ENCODE measurements around the gene ZNF428. TPM values are rescaled to one million over a fixed set of nuclear protein-coding genes. Genes with fewer than 3 reads are reported as not detected.

The ZNF428 gene
- total and polyA plus RNA-seq, 2 donors (not counting 1 experiment from before 2014, with no cell fraction given) = 17.2 to 43.9 TPM

DNA sequence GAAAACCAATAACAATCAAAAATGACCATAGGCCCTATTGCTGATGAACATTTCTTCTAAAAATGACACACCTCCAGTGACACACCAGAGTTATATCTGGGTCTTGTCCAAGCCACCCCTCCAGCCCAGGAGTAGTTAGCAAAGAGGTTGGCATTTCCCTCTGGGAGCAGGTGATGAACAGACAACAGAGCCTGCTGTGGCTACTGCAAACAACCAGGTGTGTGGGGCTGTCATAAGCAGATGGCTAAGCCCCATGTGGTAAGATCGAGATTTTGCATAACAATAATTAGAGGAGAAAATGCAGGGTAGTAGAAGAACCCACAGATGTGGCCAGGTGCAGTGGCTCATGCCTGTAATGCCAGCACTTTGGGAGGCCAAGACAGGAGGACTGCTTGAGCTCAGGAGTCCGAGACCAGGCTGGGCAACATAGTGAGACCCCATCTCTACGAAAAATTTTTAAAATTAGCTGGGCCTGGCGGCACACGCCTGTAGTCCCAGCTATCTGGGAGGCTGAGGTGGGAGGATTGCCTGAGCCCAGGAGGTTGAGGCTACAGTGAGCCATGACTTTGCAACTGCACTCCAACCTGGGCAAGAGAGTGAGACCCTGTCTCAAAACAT is 49.1 kb downstream of the ZNF428 start:
- no peaks in the 10 kb centered on the region for H4K20me1 ChIP-seq (ENCODE audit: control insufficient read depth, extremely low read depth, insufficient read depth, low read length)
- H3K4me2 ChIP-seq (ENCODE audit: extremely low read depth, insufficient read depth, low read length) = no peak overlapping the region
- TF ChIP-seq CTCF (conservative IDR thresholded peaks at IDR 0.05 in 1 of 2, IDR thresholded peaks at IDR 0.05 in 1 of 2; ENCODE audit: low read depth in 1 of 2, low read length in 2 of 2) = no peak
- no peak for TF ChIP-seq EZH2 (IDR thresholded peaks at IDR 0.05; ENCODE audit: low read length, missing control alignments)
- H3K4me3 ChIP-seq (replicated peaks in 1 of 4; ENCODE audit: control extremely low read depth in 1 of 4, insufficient read depth in 1 of 4, low read depth in 3 of 4, low read length in 4 of 4) = no peak overlapping the region
- H3K9ac ChIP-seq (ENCODE audit: insufficient read depth, low read length) = no peak overlapping the region
- DNase-seq (ENCODE audit: low read depth in 2 of 2) = no peak
- no peaks in the 10 kb centered on the region for H3K4me1 ChIP-seq (ENCODE audit: control insufficient read depth, extremely low read depth, insufficient read depth, low read length)
- H3K27me3 ChIP-seq (ENCODE audit: control insufficient read depth, insufficient read depth, low read length) = no peaks in the 10 kb centered on the region
- H3K36me3 ChIP-seq (ENCODE audit: control insufficient read depth, insufficient read depth, low read length) = no peaks in the 10 kb centered on the region
- no peaks in the 10 kb centered on the region for H3K9me3 ChIP-seq (ENCODE audit: control insufficient read depth, insufficient read depth, low read depth, low read length)
- no peak overlapping the region for H2AFZ ChIP-seq (ENCODE audit: low read length)
- H3K79me2 ChIP-seq (ENCODE audit: control insufficient read depth, insufficient read depth, low read length) = peaks cover 6% of the 10 kb centered on the region
- no peak overlapping the region for H3K27ac ChIP-seq (ENCODE audit: insufficient read depth, low read length)

- H3K4me3 ChIP-seq (replicated peaks in 1 of 4; ENCODE audit: control extremely low read depth in 1 of 4, insufficient read depth in 1 of 4, low read depth in 3 of 4, low read length in 4 of 4) = no peak overlapping the region
- H3K36me3 ChIP-seq (ENCODE audit: control insufficient read depth, insufficient read depth, low read length) = no peaks in the 10 kb centered on the region
- no peak overlapping the region for H2AFZ ChIP-seq (ENCODE audit: low read length)
- no peak overlapping the region for H3K4me2 ChIP-seq (ENCODE audit: extremely low read depth, insufficient read depth, low read length)
- no peak for DNase-seq (ENCODE audit: low read depth in 2 of 2)
- H3K9me3 ChIP-seq (ENCODE audit: control insufficient read depth, insufficient read depth, low read depth, low read length) = no peaks in the 10 kb centered on the region
- no peaks in the 10 kb centered on the region for H3K4me1 ChIP-seq (ENCODE audit: control insufficient read depth, extremely low read depth, insufficient read depth, low read length)
- H3K9ac ChIP-seq (ENCODE audit: insufficient read depth, low read length) = no peak overlapping the region
- peaks cover 3% of the 10 kb centered on the region for H3K79me2 ChIP-seq (ENCODE audit: control insufficient read depth, insufficient read depth, low read length)
- no peaks in the 10 kb centered on the region for H4K20me1 ChIP-seq (ENCODE audit: control insufficient read depth, extremely low read depth, insufficient read depth, low read length)
- no peaks in the 10 kb centered on the region for H3K27me3 ChIP-seq (ENCODE audit: control insufficient read depth, insufficient read depth, low read length)
- TF ChIP-seq CTCF (conservative IDR thresholded peaks at IDR 0.05 in 1 of 2, IDR thresholded peaks at IDR 0.05 in 1 of 2; ENCODE audit: low read depth in 1 of 2, low read length in 2 of 2) = no peak
- TF ChIP-seq EZH2 (IDR thresholded peaks at IDR 0.05; ENCODE audit: low read length, missing control alignments) = no peak
- H3K27ac ChIP-seq (ENCODE audit: insufficient read depth, low read length) = no peak overlapping the region
Observed at GRCh38 chr19:43569657-43570056, 49.8 kb downstream of the ZNF428 start.

DNA sequence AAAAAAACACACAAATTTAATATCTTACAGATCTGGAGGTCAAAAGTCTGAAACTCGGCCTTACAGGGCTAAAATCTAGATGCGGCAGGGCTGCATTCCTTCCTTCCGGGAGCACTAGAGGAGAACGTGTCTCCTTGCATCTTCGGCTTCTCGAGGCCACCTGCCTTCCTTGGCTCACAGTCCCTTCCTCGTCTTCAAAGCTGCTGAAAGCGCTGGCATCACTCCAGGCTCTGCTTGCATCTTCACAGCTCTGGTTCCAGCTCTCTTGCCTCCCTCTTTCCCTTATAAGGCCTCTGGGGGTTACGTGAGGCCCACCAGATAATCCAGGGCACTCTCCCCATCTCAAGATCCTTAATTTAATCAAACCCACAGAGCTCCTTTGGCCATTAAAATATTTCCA is 54.6 kb downstream of the ZNF428 start:
- Histone ChIP-seq H3K27ac (ENCODE audit: insufficient read depth, low read length) (no peak overlapping the region), H2AFZ (ENCODE audit: low read length) (no peak overlapping the region), H3K4me3 (replicated peaks in 1 of 4; ENCODE audit: control extremely low read depth in 1 of 4, insufficient read depth in 1 of 4, low read depth in 3 of 4, low read length in 4 of 4) (no peak overlapping the region), H3K4me1 (ENCODE audit: control insufficient read depth, extremely low read depth, insufficient read depth, low read length) (peaks cover 4% of the 10 kb centered on the region), H3K4me2 (ENCODE audit: extremely low read depth, insufficient read depth, low read length) (no peak overlapping the region), H3K36me3 (ENCODE audit: control insufficient read depth, insufficient read depth, low read length) (peaks cover 6% of the 10 kb centered on the region), H3K79me2 (ENCODE audit: control insufficient read depth, insufficient read depth, low read length) (no peaks in the 10 kb centered on the region), H3K9ac (ENCODE audit: insufficient read depth, low read length) (no peak overlapping the region), H3K27me3 (ENCODE audit: control insufficient read depth, insufficient read depth, low read length) (no peaks in the 10 kb centered on the region), H3K9me3 (ENCODE audit: control insufficient read depth, insufficient read depth, low read depth, low read length) (no peaks in the 10 kb centered on the region), H4K20me1 (ENCODE audit: control insufficient read depth, extremely low read depth, insufficient read depth, low read length) (no peaks in the 10 kb centered on the region)
- TF ChIP-seq EZH2 (IDR thresholded peaks at IDR 0.05; ENCODE audit: low read length, missing control alignments) = no peak
- TF ChIP-seq CTCF (conservative IDR thresholded peaks at IDR 0.05 in 1 of 2, IDR thresholded peaks at IDR 0.05 in 1 of 2; ENCODE audit: low read depth in 1 of 2, low read length in 2 of 2) = no peak
- DNase-seq (ENCODE audit: low read depth in 2 of 2) = no peak
